Vagina (tissue), 2 donors: ENCODE results near the gene CCNA2. TPM values are rescaled to one million over a fixed set of nuclear protein-coding genes. Genes with fewer than 3 reads are reported as not detected.

Experiments
- DNase-seq, 2 donors: peaks; one replicate each; pipeline ENCODE4 v3.0.0-alpha.2; 2017; ENCODE audit errors: extremely low spot score in 2 of 2
- H3K27ac ChIP-seq: fragments of 200-600 bp; sonication (generic); one replicate; pipeline ENCODE4 v1.5.1; 2019
- H3K27me3 ChIP-seq: fragments of 200-600 bp; sonication (generic); one replicate; pipeline ENCODE4 v1.5.1; 2019
- H3K36me3 ChIP-seq, 2 donors: fragments of 200-600 bp; sonication (generic); one replicate each; pipeline ENCODE4 v1.5.1; 2017 to 2019
- H3K4me1 ChIP-seq: fragments of 200-600 bp; sonication (generic); one replicate; pipeline ENCODE4 v1.5.1; 2019
- H3K4me3 ChIP-seq, 2 donors: fragments of 200-600 bp; sonication (generic); 1 replicate in 1 of 2; 2 replicates in 1 of 2; pipeline ENCODE4 v1.5.1; 2016 to 2019
- H3K9me3 ChIP-seq: fragments of 200-600 bp; sonication (generic); one replicate; pipeline ENCODE4 v1.5.1; 2019
- POLR2A ChIP-seq, 2 donors: fragments of 450-650 bp; IDR thresholded peaks; one replicate each; pipeline ENCODE4 v1.6.1; 2017; ENCODE audit warnings: antibody characterized with exemption in 2 of 2, mild to moderate bottlenecking in 2 of 2, moderate library complexity in 2 of 2
- POLR2AphosphoS5 ChIP-seq, 2 donors: sonication (generic); formaldehyde crosslinking; IDR thresholded peaks; one replicate each; pipeline ENCODE4 v1.9.0; 2017; ENCODE audit warnings: antibody characterized with exemption in 2 of 2, mild to moderate bottlenecking in 2 of 2, low read depth in 1 of 2; ENCODE audit not compliant: insufficient read depth in 1 of 2
- intact Hi-C: fragments of 100-400 bp; cut with DNase I; formaldehyde crosslinking; loops from one replicate; pipeline ENCODE4 v1.15.1; 2023
- total RNA-seq: library from RNA; depleted of rRNA; stranded (reverse); fragments of >200 nt; gene quantifications from one replicate; pipeline ENCODE4 v1.2.3, GENCODE V29; 2016
- TF ChIP-seq, protein P1 (sequence below), 3 experiments: fragments of 450-650 bp in 2 of 3; fragments of 200-600 bp in 1 of 3; sonication (generic) in 1 of 3; IDR thresholded peaks; one replicate each; pipeline ENCODE4 v1.5.1; 2017 to 2019; ENCODE audit warnings: antibody characterized with exemption in 3 of 3, mild to moderate bottlenecking in 2 of 3, moderate library complexity in 2 of 3

The CCNA2 gene
- total RNA-seq, 1 donor from 2014 or later = 5.4 TPM

DNA sequence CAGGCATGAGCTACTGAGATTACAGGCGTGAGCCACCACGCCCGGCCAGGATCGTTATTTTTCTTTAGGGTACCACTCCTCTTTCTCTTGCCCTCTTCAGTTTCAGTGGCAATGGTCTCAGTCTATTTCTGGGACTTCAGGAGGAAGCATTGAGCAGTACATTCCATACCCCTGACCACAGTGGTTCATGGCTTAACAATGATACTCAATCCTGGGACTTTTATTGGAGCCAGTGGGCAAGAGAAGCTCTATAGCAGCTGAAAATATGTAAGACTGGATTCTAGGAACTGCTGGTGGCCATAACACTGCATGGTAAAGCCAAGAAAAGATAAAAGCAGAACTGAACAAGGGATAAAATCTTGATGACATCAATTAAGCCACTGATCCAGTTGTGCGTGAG lies 5.8 kb upstream of the CCNA2 start:
- H3K27ac ChIP-seq = no peak overlapping the region
- H3K4me1 ChIP-seq = no peaks in the 10 kb centered on the region
- H3K9me3 ChIP-seq = no peaks in the 10 kb centered on the region
- no peaks in the 10 kb centered on the region for H3K27me3 ChIP-seq
- H3K4me3 ChIP-seq = no peak overlapping the region
- H3K36me3 ChIP-seq = peaks cover 0 to 33% of the 10 kb centered on the region in 2 donors
- intact Hi-C loops = no loop called here
- TF ChIP-seq POLR2A (IDR thresholded peaks at IDR 0.05) (no peak), POLR2AphosphoS5 (IDR thresholded peaks at IDR 0.05; ENCODE audit: insufficient read depth in 1 of 2, low read depth in 1 of 2) (no peak)
- TF ChIP-seq, protein P1, sequence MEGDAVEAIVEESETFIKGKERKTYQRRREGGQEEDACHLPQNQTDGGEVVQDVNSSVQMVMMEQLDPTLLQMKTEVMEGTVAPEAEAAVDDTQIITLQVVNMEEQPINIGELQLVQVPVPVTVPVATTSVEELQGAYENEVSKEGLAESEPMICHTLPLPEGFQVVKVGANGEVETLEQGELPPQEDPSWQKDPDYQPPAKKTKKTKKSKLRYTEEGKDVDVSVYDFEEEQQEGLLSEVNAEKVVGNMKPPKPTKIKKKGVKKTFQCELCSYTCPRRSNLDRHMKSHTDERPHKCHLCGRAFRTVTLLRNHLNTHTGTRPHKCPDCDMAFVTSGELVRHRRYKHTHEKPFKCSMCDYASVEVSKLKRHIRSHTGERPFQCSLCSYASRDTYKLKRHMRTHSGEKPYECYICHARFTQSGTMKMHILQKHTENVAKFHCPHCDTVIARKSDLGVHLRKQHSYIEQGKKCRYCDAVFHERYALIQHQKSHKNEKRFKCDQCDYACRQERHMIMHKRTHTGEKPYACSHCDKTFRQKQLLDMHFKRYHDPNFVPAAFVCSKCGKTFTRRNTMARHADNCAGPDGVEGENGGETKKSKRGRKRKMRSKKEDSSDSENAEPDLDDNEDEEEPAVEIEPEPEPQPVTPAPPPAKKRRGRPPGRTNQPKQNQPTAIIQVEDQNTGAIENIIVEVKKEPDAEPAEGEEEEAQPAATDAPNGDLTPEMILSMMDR (IDR thresholded peaks at IDR 0.05) = no peak
- DNase-seq = no peak

DNA sequence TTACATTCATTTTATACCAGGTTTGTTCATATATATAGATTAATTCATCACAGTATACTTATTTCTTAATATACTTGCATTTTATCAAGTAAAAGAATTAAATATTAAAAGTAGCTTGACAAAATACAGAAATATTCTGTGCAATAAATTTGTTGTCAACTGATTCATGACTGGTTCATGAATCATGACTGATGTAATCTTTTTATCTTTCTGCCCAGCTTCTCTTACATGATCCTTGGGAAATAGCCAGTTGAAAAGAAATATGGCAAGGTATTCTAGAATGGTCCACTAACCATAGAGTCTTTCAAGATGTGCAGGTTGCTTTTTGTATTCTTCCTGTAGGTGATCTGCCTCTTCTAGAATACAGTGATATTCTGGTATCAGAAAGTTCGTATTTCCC lies 4.2 kb upstream of the CCNA2 start:
- Histone ChIP-seq H3K27ac (no peak overlapping the region), H3K9me3 (no peaks in the 10 kb centered on the region), H3K27me3 (no peaks in the 10 kb centered on the region), H3K4me1 (peaks cover 8% of the 10 kb centered on the region), H3K36me3 (peaks cover 0 to 23% of the 10 kb centered on the region in 2 donors), H3K4me3 (no peak overlapping the region)
- intact Hi-C loops = no loop called here
- TF ChIP-seq, protein P1 (IDR thresholded peaks at IDR 0.05) = no peak
- TF ChIP-seq POLR2AphosphoS5 (IDR thresholded peaks at IDR 0.05; ENCODE audit: insufficient read depth in 1 of 2, low read depth in 1 of 2) = no peak
- no peak for TF ChIP-seq POLR2A (IDR thresholded peaks at IDR 0.05)
- DNase-seq = no peak

DNA sequence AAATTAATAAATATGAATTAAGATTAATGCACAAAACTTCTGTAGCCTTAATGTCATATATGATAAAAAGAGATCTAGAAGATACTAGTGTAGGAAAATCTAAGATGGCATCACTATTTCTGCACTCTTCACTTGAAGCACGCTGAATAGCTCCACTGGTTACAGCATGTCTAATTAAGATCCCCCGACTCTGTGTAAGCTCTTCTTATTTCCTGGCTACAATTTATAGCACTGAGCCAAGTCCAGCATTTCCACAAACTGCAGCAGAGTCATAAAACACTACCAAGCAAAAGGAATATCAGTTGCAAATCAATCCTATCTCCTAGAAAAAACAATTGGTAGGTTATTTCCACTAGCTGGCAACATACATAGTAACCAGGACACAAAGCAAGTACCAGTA lies 1.3 kb upstream of the CCNA2 start:
- Histone ChIP-seq H3K27ac (no peak overlapping the region), H3K4me1 (peaks cover 9% of the 10 kb centered on the region), H3K9me3 (no peaks in the 10 kb centered on the region), H3K36me3 (peaks cover 0 to 15% of the 10 kb centered on the region in 2 donors), H3K4me3 (no peak overlapping the region), H3K27me3 (no peaks in the 10 kb centered on the region)
- intact Hi-C loops = no loop called here
- no peak for DNase-seq
- TF ChIP-seq, protein P1 (IDR thresholded peaks at IDR 0.05) = no peak
- TF ChIP-seq POLR2AphosphoS5 (IDR thresholded peaks at IDR 0.05; ENCODE audit: insufficient read depth in 1 of 2, low read depth in 1 of 2) (no peak), POLR2A (IDR thresholded peaks at IDR 0.05) (no peak)

DNA sequence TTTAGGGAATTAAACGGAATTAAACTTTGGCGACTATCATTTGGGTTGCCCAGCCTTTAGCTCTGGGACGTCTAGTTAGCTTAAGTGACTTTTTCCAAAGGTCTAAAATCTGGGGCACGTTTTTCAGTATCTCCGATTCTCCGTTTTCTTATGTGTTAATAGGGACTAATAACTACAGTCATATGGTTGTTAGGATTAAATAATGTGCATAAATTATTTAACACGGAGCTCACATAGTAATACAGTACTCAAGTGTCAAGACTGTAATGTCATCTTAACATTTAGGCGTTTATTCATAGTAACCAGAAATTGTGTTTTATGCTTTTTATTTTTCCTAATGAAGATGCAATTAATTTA lies 466 bp upstream of the CCNA2 start:
- H3K27ac ChIP-seq = peak overlapping the region; percentile 74
- intact Hi-C loops = no loop called here
- peaks cover 9% of the 10 kb centered on the region for H3K4me1 ChIP-seq
- TF ChIP-seq, protein P1 (IDR thresholded peaks at IDR 0.05) = no peak
- TF ChIP-seq POLR2A (IDR thresholded peaks at IDR 0.05) = peak in 1 of 2 donors; percentile 5
- H3K36me3 ChIP-seq = peaks cover 0 to 9% of the 10 kb centered on the region in 2 donors
- H3K4me3 ChIP-seq = peak overlapping the region; percentile 57 to 63
- H3K27me3 ChIP-seq = no peaks in the 10 kb centered on the region
- H3K9me3 ChIP-seq = no peaks in the 10 kb centered on the region
- DNase-seq = no peak

DNA sequence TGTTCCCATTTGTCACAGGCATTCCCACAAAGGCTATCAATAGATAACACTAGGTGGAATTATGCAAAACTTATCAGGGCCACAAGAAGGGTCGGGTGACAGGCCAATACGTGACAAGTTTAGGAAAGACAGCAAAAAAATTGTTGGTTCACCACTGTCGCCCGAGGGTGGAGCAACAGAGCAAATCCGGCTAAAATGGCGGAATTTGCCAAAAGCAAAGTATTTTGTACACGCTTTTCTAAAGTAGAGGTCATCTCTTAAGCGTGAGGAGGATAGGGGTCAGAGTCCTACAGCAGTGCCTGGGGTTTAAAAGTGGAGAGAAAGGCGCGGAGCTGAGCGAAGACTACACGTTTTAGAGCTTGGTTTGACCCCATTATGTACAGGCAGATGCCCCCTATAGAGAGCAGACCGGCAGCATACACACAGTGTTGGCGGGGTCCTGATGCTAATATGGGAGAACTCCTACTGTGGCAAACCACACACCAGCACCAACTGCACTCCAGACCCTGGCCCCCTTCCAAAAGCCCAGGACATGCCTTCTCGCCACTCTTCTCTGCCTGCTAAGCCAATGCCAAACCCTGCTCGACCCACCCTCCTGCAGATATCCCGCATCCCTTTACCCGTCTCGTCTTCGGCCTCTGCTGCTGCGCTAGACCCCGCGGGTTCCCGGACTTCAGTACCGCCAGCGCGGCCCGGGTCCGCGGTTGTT lies 733 bp downstream of the CCNA2 start:
- intact Hi-C loops = no loop called here
- no peak for DNase-seq
- TF ChIP-seq, protein P1 (IDR thresholded peaks at IDR 0.05) = no peak
- TF ChIP-seq POLR2A (IDR thresholded peaks at IDR 0.05) (no peak), POLR2AphosphoS5 (IDR thresholded peaks at IDR 0.05; ENCODE audit: insufficient read depth in 1 of 2, low read depth in 1 of 2) (no peak)
- H3K4me1 ChIP-seq = peaks cover 9% of the 10 kb centered on the region
- H3K36me3 ChIP-seq = peaks cover 0 to 9% of the 10 kb centered on the region in 2 donors
- H3K4me3 ChIP-seq = peak overlapping the region; percentile 57 to 63
- no peaks in the 10 kb centered on the region for H3K27me3 ChIP-seq
- H3K27ac ChIP-seq = peak overlapping the region; percentile 74
- H3K9me3 ChIP-seq = no peaks in the 10 kb centered on the region
